Esophagus squamous epithelium (tissue), 5 donors: Measurements from ENCODE around the gene MTERF4. TPM values are rescaled to one million over a fixed set of nuclear protein-coding genes. Genes with fewer than 3 reads are reported as not detected.

Source experiments
- DNase-seq: peaks from one replicate; lab custom pipeline; 2025; lab: John Stamatoyannopoulos, UW
- H3K27ac ChIP-seq, 4 donors: fragments of 200-600 bp; sonication (generic); one replicate each; pipeline ENCODE4 v1.5.1; 2016 to 2019; ENCODE audit warnings: mild to moderate bottlenecking in 1 of 4
- H3K27me3 ChIP-seq, 4 donors: fragments of 200-600 bp; sonication (generic); 1 replicate in 3 of 4; 2 replicates in 1 of 4; pipeline versions ENCODE4 v1.5.1 to v1.6.0; 2017 to 2021; ENCODE audit warnings: antibody characterized with exemption in 1 of 4
- H3K36me3 ChIP-seq, 3 donors: fragments of 200-600 bp; sonication (generic); one replicate each; pipeline ENCODE4 v1.5.1; 2016 to 2019
- H3K4me1 ChIP-seq, 3 donors: fragments of 200-600 bp; sonication (generic); one replicate each; pipeline ENCODE4 v1.5.1; 2017 to 2019
- H3K4me3 ChIP-seq, 4 donors: fragments of 200-600 bp; sonication (generic); 1 replicate in 3 of 4; 2 replicates in 1 of 4; pipeline ENCODE4 v1.5.1; 2016 to 2019; ENCODE audit warnings: mild to moderate bottlenecking in 2 of 4, moderate library complexity in 1 of 4
- H3K9me3 ChIP-seq, 3 donors: fragments of 200-600 bp; sonication (generic); one replicate each; pipeline ENCODE4 v1.5.1; 2016 to 2019
- POLR2A ChIP-seq, 4 donors: fragments of 450-650 bp; IDR thresholded peaks; one replicate each; pipeline ENCODE4 v1.6.1; 2017; ENCODE audit warnings: antibody characterized with exemption in 4 of 4, mild to moderate bottlenecking in 4 of 4, moderate library complexity in 3 of 4
- WGBS, 2 donors: methylation state at CpG; one replicate each; pipeline ENCODE4 v1.1.5; 2018; 5-methylcytosine and 5-hydroxymethylcytosine counted together
- intact Hi-C: fragments of 100-400 bp; cut with DNase I; formaldehyde crosslinking; loops from one replicate; pipeline ENCODE4 v1.15.0; 2022
- total RNA-seq, 4 donors: library from RNA; depleted of rRNA; stranded (reverse); fragments of >200 nt; gene quantifications; one replicate each; pipeline ENCODE4 v1.1.0, GENCODE V29; 2016
- TF ChIP-seq, protein P1 (sequence below), 6 experiments: fragments of 450-650 bp in 4 of 6; fragments of 200-600 bp in 2 of 6; sonication (generic) in 2 of 6; IDR thresholded peaks; one replicate each; pipeline ENCODE4 v1.5.1; 2016 to 2019; ENCODE audit warnings: antibody characterized with exemption in 6 of 6, mild to moderate bottlenecking in 4 of 6, moderate library complexity in 4 of 6
- donor health status: DM: yes; HTN: yes; CAD: no.

The MTERF4 gene
- total RNA-seq, 4 donors from 2014 or later, result 27.7 to 37.0 (median 35.4) TPM

- Histone ChIP-seq H3K4me3 (no peak overlapping the region), H3K9me3 (no peaks in the 10 kb centered on the region), H3K36me3 (peaks cover 0 to 84% (median 5%) of the 10 kb centered on the region in 3 donors), H3K27me3 (no peaks in the 10 kb centered on the region), H3K4me1 (no peaks in the 10 kb centered on the region), H3K27ac (no peak overlapping the region)
- 80% methylated on average over 11 to 13 of the region's 14 CpGs for WGBS, 2 donors
- no peak for DNase-seq
- intact Hi-C loops, result no loop called here
- TF ChIP-seq POLR2A (IDR thresholded peaks at IDR 0.05), result no peak
- TF ChIP-seq, protein P1, sequence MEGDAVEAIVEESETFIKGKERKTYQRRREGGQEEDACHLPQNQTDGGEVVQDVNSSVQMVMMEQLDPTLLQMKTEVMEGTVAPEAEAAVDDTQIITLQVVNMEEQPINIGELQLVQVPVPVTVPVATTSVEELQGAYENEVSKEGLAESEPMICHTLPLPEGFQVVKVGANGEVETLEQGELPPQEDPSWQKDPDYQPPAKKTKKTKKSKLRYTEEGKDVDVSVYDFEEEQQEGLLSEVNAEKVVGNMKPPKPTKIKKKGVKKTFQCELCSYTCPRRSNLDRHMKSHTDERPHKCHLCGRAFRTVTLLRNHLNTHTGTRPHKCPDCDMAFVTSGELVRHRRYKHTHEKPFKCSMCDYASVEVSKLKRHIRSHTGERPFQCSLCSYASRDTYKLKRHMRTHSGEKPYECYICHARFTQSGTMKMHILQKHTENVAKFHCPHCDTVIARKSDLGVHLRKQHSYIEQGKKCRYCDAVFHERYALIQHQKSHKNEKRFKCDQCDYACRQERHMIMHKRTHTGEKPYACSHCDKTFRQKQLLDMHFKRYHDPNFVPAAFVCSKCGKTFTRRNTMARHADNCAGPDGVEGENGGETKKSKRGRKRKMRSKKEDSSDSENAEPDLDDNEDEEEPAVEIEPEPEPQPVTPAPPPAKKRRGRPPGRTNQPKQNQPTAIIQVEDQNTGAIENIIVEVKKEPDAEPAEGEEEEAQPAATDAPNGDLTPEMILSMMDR (IDR thresholded peaks at IDR 0.05), result no peak
Observed at GRCh38 chr2:241072553-241073165, 29.4 kb downstream of the MTERF4 start.

DNA sequence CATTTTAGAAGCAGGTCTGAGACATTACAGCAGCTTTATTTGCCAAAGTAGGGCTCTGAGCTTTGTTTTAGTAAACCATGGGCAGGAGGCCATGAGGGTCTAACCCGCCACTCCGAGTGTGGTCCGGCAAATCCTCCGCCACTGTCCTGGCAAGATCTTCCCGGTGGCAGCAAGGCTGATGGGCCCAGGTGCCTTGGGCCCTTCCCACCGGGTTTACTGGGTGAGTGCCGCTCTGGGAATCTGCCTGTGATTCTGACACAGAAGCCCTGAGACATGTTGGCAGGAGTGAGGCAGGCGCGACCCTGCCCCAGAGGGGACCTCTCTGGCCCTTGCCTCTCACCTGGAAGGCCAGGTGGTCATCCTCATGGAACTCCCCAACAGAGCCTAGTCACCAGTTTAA is 29.9 kb downstream of the MTERF4 start:
- H3K9me3 ChIP-seq, result no peaks in the 10 kb centered on the region
- no peak for DNase-seq
- intact Hi-C loops, result no loop called here
- no peak overlapping the region for H3K4me3 ChIP-seq
- TF ChIP-seq POLR2A (IDR thresholded peaks at IDR 0.05), result no peak
- TF ChIP-seq, protein P1 (IDR thresholded peaks at IDR 0.05), result no peak
- peaks cover 0 to 89% (median 5%) of the 10 kb centered on the region in 3 donors for H3K36me3 ChIP-seq
- H3K27ac ChIP-seq, result no peak overlapping the region
- no peaks in the 10 kb centered on the region for H3K27me3 ChIP-seq
- H3K4me1 ChIP-seq, result no peaks in the 10 kb centered on the region
- no CpG with 5 or more reads among the region's 9 CpGs for WGBS, 2 donors

- intact Hi-C loops, result no loop called here
- no peak overlapping the region for H3K4me3 ChIP-seq
- 37% methylated on average over 2 of the region's 25 CpGs; no CpG with 5 or more reads in 1 of the 2 donors for WGBS, 2 donors
- no peaks in the 10 kb centered on the region for H3K27me3 ChIP-seq
- H3K36me3 ChIP-seq, result peaks cover 0 to 92% (median 5%) of the 10 kb centered on the region in 3 donors
- H3K9me3 ChIP-seq, result no peaks in the 10 kb centered on the region
- no peak for TF ChIP-seq POLR2A (IDR thresholded peaks at IDR 0.05)
- TF ChIP-seq, protein P1 (IDR thresholded peaks at IDR 0.05), result no peak
- H3K4me1 ChIP-seq, result no peaks in the 10 kb centered on the region
- no peak overlapping the region for H3K27ac ChIP-seq
- DNase-seq, result no peak
Observed at GRCh38 chr2:241071677-241072111, 30.4 kb downstream of the MTERF4 start.

DNA sequence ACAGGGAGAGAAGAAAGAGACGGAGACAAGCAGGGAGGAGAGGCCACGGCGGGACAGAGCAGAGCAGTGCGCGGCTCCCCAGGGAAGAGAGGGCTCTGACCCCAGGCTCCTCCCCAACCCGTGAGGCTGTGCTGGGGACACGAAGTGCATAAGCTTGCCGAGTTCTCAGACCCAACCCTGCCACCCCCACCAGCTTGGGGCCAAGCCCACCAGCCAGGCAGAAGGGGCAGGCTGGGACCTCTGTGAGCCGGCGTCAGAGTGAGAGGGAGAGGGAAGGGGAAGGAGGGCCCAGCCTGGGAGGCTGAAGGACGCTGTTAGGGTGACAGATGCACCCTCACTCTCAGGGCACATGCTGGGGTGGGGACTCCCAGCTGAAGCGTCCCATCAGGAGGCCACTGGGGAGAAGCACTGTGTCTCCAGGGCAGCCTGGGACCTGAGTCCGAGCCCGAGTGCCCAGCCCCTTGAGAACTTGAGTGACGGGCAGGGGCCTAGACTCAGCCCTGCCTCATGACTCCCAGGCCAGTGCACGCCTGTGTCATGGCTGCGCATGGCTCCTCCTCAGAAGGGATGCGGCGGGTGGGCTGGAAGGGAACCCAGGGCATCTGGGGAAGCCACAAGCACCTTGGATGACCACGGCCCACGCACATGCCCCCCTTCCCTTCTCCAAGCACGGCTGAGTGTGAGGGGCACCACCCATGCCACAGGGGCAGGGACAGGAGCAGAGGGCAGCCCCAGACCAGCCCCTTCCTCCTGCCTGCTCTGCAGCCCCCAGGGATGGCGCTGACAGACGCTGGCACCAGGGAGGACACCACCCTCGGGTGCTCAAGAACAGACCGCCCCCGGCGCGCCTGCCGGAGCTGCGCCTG is 31.0 kb downstream of the MTERF4 start:
- Histone ChIP-seq H3K4me1 (no peaks in the 10 kb centered on the region), H3K9me3 (no peaks in the 10 kb centered on the region), H3K36me3 (peaks cover 0 to 95% (median 5%) of the 10 kb centered on the region in 3 donors), H3K27me3 (no peaks in the 10 kb centered on the region), H3K4me3 (no peak overlapping the region), H3K27ac (no peak overlapping the region)
- intact Hi-C loops, result no loop called here
- no peak for DNase-seq
- TF ChIP-seq, protein P1 (IDR thresholded peaks at IDR 0.05), result no peak
- TF ChIP-seq POLR2A (IDR thresholded peaks at IDR 0.05), result no peak
- WGBS, 2 donors, result 86 to 87% methylated on average over 11 to 12 of the region's 31 CpGs

DNA sequence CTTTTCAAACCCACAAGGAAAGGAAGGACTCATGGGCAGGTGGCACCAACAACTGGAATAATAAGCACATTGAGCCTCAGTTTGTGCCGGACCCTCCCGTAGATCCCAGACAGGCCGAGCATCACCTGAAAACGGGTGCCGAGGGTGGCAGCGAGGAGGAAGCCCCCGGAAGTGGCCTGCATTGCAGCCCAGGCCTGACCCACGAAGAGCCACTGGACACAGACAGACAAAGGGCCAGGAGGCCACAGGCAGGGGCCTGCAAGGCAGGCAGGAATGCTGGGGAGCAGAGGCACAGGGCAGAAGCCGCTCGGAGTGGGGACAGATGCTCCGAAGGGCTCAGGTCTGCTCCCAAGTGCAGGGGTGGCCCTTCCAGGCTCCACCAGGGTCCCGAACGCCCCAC is 31.7 kb downstream of the MTERF4 start:
- intact Hi-C loops, result no loop called here
- Histone ChIP-seq H3K4me1 (no peaks in the 10 kb centered on the region), H3K36me3 (peaks cover 0 to 97% (median 5%) of the 10 kb centered on the region in 3 donors), H3K9me3 (no peaks in the 10 kb centered on the region), H3K4me3 (no peak overlapping the region), H3K27ac (no peak overlapping the region), H3K27me3 (no peaks in the 10 kb centered on the region)
- no peak for DNase-seq
- 85 to 90% methylated on average over 7 to 10 of the region's 13 CpGs for whole genome bisulfite sequencing, 2 donors
- no peak for TF ChIP-seq POLR2A (IDR thresholded peaks at IDR 0.05)
- TF ChIP-seq, protein P1 (IDR thresholded peaks at IDR 0.05), result no peak
